ENCODE results near the gene CAPN1. TPM values are rescaled to one million over a fixed set of nuclear protein-coding genes. Genes with fewer than 3 reads are reported as not detected.
"Not testable (repeated sequence)": the region's sequence is repeated elsewhere in the genome, so short reads cannot be mapped to it uniquely, and the experiment has no call there.

CAPN1 gene
- total RNA-seq = 81.0 TPM

- DNase-seq (ENCODE audit: low spot score) (peak; percentile 91), ATAC-seq (peak; percentile 75)
Measured at GRCh38 chr11:65181569-65182257, at the start of gene CAPN1. Gene CAPN1 (plus strand): TSS chr11:65181928. CDS start chr11:65182702, 774 bp downstream.

GRCh38 chr11:65132238-65132987 lies 49.3 kb upstream of the CAPN1 start:
- DNase-seq (ENCODE audit: low spot score) (no peak), ATAC-seq (no peak)

GRCh38 chr11:65132988-65133700 lies 48.6 kb upstream of the CAPN1 start:
- ATAC-seq = peak; percentile 63
- DNase-seq (ENCODE audit: low spot score) = peak; percentile 85

- ATAC-seq = peak; percentile 20
- peak; percentile 73 for DNase-seq (ENCODE audit: low spot score)
Measured at GRCh38 chr11:65133724-65134123, 48.0 kb upstream of the CAPN1 start.

GRCh38 chr11:65134240-65134951 lies 47.3 kb upstream of the CAPN1 start, which contains the start of gene SYVN1:
Gene SYVN1 (minus strand): TSS chr11:65134519. CDS start chr11:65133601, 918 bp downstream.
- ATAC-seq (peak; percentile 84), DNase-seq (ENCODE audit: low spot score) (peak; percentile 96)

- ATAC-seq (peak; percentile 75), DNase-seq (ENCODE audit: low spot score) (peak; percentile 98)
Measured at GRCh38 chr11:65134952-65135632, 46.6 kb upstream of the CAPN1 start.

- ATAC-seq = no peak
- DNase-seq (ENCODE audit: low spot score) = no peak
Measured at GRCh38 chr11:65135633-65136145, 46.0 kb upstream of the CAPN1 start.

GRCh38 chr11:65136515-65137096 lies 45.1 kb upstream of the CAPN1 start:
- ATAC-seq (no peak), DNase-seq (ENCODE audit: low spot score) (no peak)

GRCh38 chr11:65141896-65142494 lies 39.7 kb upstream of the CAPN1 start:
- peak; percentile 66 for DNase-seq (ENCODE audit: low spot score)
- ATAC-seq = peak; percentile 62

GRCh38 chr11:65147352-65148075 lies 34.2 kb upstream of the CAPN1 start:
- DNase-seq (ENCODE audit: low spot score) (no peak), ATAC-seq (no peak)

GRCh38 chr11:65148657-65149056 lies 33.1 kb upstream of the CAPN1 start:
- DNase-seq (ENCODE audit: low spot score) = no peak
- ATAC-seq = no peak

GRCh38 chr11:65150131-65150508 lies 31.6 kb upstream of the CAPN1 start:
- not testable (repeated sequence) for ATAC-seq; DNase-seq (ENCODE audit: low spot score)

GRCh38 chr11:65150509-65151299 lies 31.0 kb upstream of the CAPN1 start:
- DNase-seq (ENCODE audit: low spot score) (peak; percentile 90), ATAC-seq (peak; percentile 83)

GRCh38 chr11:65151331-65151899 lies 30.3 kb upstream of the CAPN1 start:
- ATAC-seq (no peak), DNase-seq (ENCODE audit: low spot score) (no peak)

- no peak for DNase-seq (ENCODE audit: low spot score)
- no peak for ATAC-seq
Measured at GRCh38 chr11:65152122-65152521, 29.6 kb upstream of the CAPN1 start.

- DNase-seq (ENCODE audit: low spot score) (no peak), ATAC-seq (no peak)
Measured at GRCh38 chr11:65156256-65156655, 25.5 kb upstream of the CAPN1 start.

- no peak for DNase-seq (ENCODE audit: low spot score)
Measured at GRCh38 chr11:65156926-65157325, 24.8 kb upstream of the CAPN1 start.

More at GRCh38 chr11:65156926-65157325, 24.8 kb upstream of the CAPN1 start:
- ATAC-seq = no peak

Data from left lobe of liver (tissue), 2 donors.